HepG2 (cell line): ENCODE results near the gene HOXC10. TPM values are rescaled to one million over a fixed set of nuclear protein-coding genes. Genes with fewer than 3 reads are reported as not detected.
A peak's percentile ranks its signal among the peaks of the same experiment; 100 is the strongest.

ENCODE experiments used
- ATAC-seq: fragments of 200-7000 bp; cut with Tn5 transposase; 3 replicates; pipeline ENCODE4 v1.9.1; 2020; ENCODE audit warnings: mild to moderate bottlenecking, moderate library complexity
- BruUV-seq: library from RNA; stranded (reverse); fragments of 400-500 nt; replicated peaks from 2 replicates; lab custom pipeline; 2021; lab: Mats Ljungman, UMichigan
- CTCF ChIA-PET: fragments of 300-600 bp; formaldehyde crosslinking; extraction: SDS; loops from one replicate; lab custom pipeline; 2021; ENCODE audit warnings: low total read pairs, inconsistent platforms, low intra/inter-chr PET ratio; lab: Yijun Ruan, JAX
- POLR2A ChIA-PET: fragments of 350-600 bp; sonication (Branson Sonifier 250); formaldehyde crosslinking; loops from one replicate; lab custom pipeline; 2020; ENCODE audit warnings: antibody characterized with exemption, inconsistent platforms; lab: Yijun Ruan, JAX
- DNase-seq: peaks from one replicate; pipeline ENCODE4 v3.0.0-alpha.2; 2015; ENCODE audit warnings: low spot score
- FAIRE-seq: peaks from 3 replicates; lab custom pipeline; 2011; peaks lifted over from hg19 to GRCh38; lab: Jason Lieb, UNC
- H2AFZ ChIP-seq: one replicate; pipeline ENCODE4 v1.6.1; 2011; ENCODE audit warnings: low read length, inconsistent platforms
- H3K27ac ChIP-seq: fragments of 300-600 bp; 3 replicates; pipeline ENCODE4 v1.8.0; 2011; ENCODE audit warnings: mixed run types, mild to moderate bottlenecking, mixed read lengths, low read length, inconsistent platforms; ENCODE audit not compliant: insufficient read depth; ENCODE audit errors: extremely low read length
- H3K27me3 ChIP-seq, 2 experiments: fragments of 200-600 bp in 1 of 2; 2 replicates in 1 of 2; 3 replicates in 1 of 2; pipeline versions ENCODE4 v1.6.0 to v1.8.0; 2011; ENCODE audit warnings: low read length in 2 of 2, mild to moderate bottlenecking in 2 of 2, moderate library complexity in 2 of 2, inconsistent platforms in 1 of 2; ENCODE audit not compliant: insufficient read depth in 2 of 2, control insufficient read depth in 1 of 2
- H3K36me3 ChIP-seq, 2 experiments: fragments of 200-600 bp in 1 of 2; replicated peaks in 1 of 2; 2 replicates in 1 of 2; 3 replicates in 1 of 2; pipeline versions ENCODE4 v1.5.1 to v1.8.0; 2011; ENCODE audit warnings: low read length in 2 of 2, inconsistent platforms in 1 of 2; ENCODE audit not compliant: insufficient read depth in 2 of 2, control insufficient read depth in 1 of 2
- H3K4me1 ChIP-seq: 2 replicates; pipeline ENCODE4 v1.5.1; 2012; ENCODE audit warnings: low read length, inconsistent platforms; ENCODE audit not compliant: insufficient read depth
- H3K4me2 ChIP-seq: 2 replicates; pipeline ENCODE4 v1.6.0; 2011; ENCODE audit warnings: low read depth, low read length, inconsistent platforms
- H3K4me3 ChIP-seq, 3 experiments: fragments of 200-600 bp in 1 of 3; sonication (generic), shearing (Covaris generic) in 1 of 3; replicated peaks in 1 of 3; 2 replicates each; pipeline ENCODE4 v1.5.1; 2011 to 2016; ENCODE audit warnings: low read length in 3 of 3, inconsistent platforms in 2 of 3, low read depth in 2 of 3, mild to moderate bottlenecking in 2 of 3, control low read depth in 1 of 3, mixed read lengths in 1 of 3; ENCODE audit not compliant: insufficient read depth in 1 of 3
- H3K79me2 ChIP-seq: one replicate; pipeline ENCODE4 v1.6.1; 2011; ENCODE audit warnings: low read length, inconsistent platforms; ENCODE audit not compliant: insufficient read depth
- H3K9ac ChIP-seq: 2 replicates; pipeline ENCODE4 v1.6.0; 2011; ENCODE audit warnings: mild to moderate bottlenecking, low read depth, low read length, inconsistent platforms; ENCODE audit not compliant: insufficient read depth
- H3K9me3 ChIP-seq: 2 replicates; pipeline ENCODE4 v1.5.1; 2012; ENCODE audit warnings: mild to moderate bottlenecking, low read length
- H4K20me1 ChIP-seq: 2 replicates; pipeline ENCODE4 v1.6.0; 2011; ENCODE audit warnings: inconsistent platforms, mild to moderate bottlenecking, low read length, moderate library complexity; ENCODE audit not compliant: insufficient read depth
- HOXA7 ChIP-seq: sonication (generic); formaldehyde crosslinking; IDR thresholded peaks from 2 replicates; pipeline ENCODE4 v1.8.1; 2022; ENCODE audit warnings: mild to moderate bottlenecking, missing genetic modification reagents, moderate library complexity
- KLF13 ChIP-seq: sonication (generic); formaldehyde crosslinking; IDR thresholded peaks from 2 replicates; pipeline ENCODE4 v1.4.0; 2020; ENCODE audit warnings: mild to moderate bottlenecking, missing genetic modification reagents
- MIER2 ChIP-seq: IDR thresholded peaks from 2 replicates; pipeline ENCODE4 v1.6.1; 2016; ENCODE audit warnings: missing biosample characterization, missing genetic modification reagents
- NR3C1 ChIP-seq: sonication (generic); formaldehyde crosslinking; IDR thresholded peaks from 2 replicates; pipeline ENCODE4 v1.4.0; 2020; ENCODE audit warnings: missing genetic modification reagents
- POLR2G ChIP-seq: fragments of 200-400 bp; formaldehyde crosslinking; IDR thresholded peaks from 2 replicates; pipeline ENCODE4 v1.6.1; 2018; ENCODE audit warnings: mild to moderate bottlenecking, low read depth, low read length, moderate library complexity
- SOX13 ChIP-seq, 3 experiments: fragments of 450-650 bp in 1 of 3; sonication (generic) in 1 of 3; formaldehyde crosslinking in 1 of 3; IDR thresholded peaks in 2 of 3; conservative IDR thresholded peaks in 1 of 3; 2 replicates each; pipeline versions ENCODE4 v1.5.0 to v1.6.1; 2016 to 2020; ENCODE audit warnings: antibody characterized with exemption in 1 of 3, mild to moderate bottlenecking in 1 of 3, missing compliant biosample characterization in 1 of 3, missing genetic modification reagents in 1 of 3, moderate library complexity in 1 of 3
- ZNF737 ChIP-seq: sonication (generic); formaldehyde crosslinking; IDR thresholded peaks from 2 replicates; pipeline ENCODE4 v1.5.0; 2020; ENCODE audit warnings: missing genetic modification reagents, mild to moderate bottlenecking, borderline replicate concordance
- WGBS: methylation state at CpG from one replicate; pipeline ENCODE4 v1.1.6; 2017; ENCODE audit warnings: low lambda C conversion rate; 5-methylcytosine and 5-hydroxymethylcytosine counted together
- in situ Hi-C: cut with HindIII; loops from 2 replicates; pipeline ENCODE4 v1.10.0; 2017; ENCODE audit warnings: low pct_unique_long_range_greater_than_20kb; ENCODE audit not compliant: extremely low pct_ligation_motif_present
- intact Hi-C: fragments of 100-400 bp; cut with micrococcal nuclease; formaldehyde crosslinking; loops from one replicate; pipeline ENCODE4 v1.10.0; 2022; ENCODE audit not compliant: unreplicated experiment
- polyA plus RNA-seq, 8 experiments: library from polyadenylated mRNA; depleted of rRNA in 3 of 8; stranded (reverse) in 7 of 8; unstranded in 1 of 8; fragments of >200 nt; fragmentation: Illumina TruSeq in 4 of 8; extraction: Trizol in 4 of 8; gene quantifications; 2 replicates each; pipeline versions ENCODE4 v1.2.1 to v1.2.3, GENCODE V29; 2011 to 2016; ENCODE audit warnings: low read depth in 4 of 8, missing spikeins in 1 of 8, mixed read lengths in 1 of 8; ENCODE audit not compliant: insufficient read depth in 1 of 8
- total RNA-seq, 5 experiments: library from RNA; depleted of rRNA; stranded (reverse); fragments of >200 nt; fragmentation: Illumina TruSeq; extraction: Trizol; gene quantifications; 2 replicates each; pipeline ENCODE4 v1.2.3, GENCODE V29; 2016; ENCODE audit warnings: low read depth in 1 of 5
- TF ChIP-seq, protein P1 (sequence below): sonication (generic); formaldehyde crosslinking; IDR thresholded peaks from 2 replicates; pipeline ENCODE4 v1.4.0; 2020; ENCODE audit warnings: missing genetic modification reagents, borderline replicate concordance
- TF ChIP-seq, protein P2 (sequence below): sonication (generic); formaldehyde crosslinking; IDR thresholded peaks from 2 replicates; pipeline ENCODE4 v1.4.0; 2020; ENCODE audit warnings: missing genetic modification reagents

HOXC10 gene
- total and polyA plus RNA-seq, 2 of the 13 experiments (the other 11 are each of a cell fraction or from before 2014, with no cell fraction given) = not detected

DNA sequence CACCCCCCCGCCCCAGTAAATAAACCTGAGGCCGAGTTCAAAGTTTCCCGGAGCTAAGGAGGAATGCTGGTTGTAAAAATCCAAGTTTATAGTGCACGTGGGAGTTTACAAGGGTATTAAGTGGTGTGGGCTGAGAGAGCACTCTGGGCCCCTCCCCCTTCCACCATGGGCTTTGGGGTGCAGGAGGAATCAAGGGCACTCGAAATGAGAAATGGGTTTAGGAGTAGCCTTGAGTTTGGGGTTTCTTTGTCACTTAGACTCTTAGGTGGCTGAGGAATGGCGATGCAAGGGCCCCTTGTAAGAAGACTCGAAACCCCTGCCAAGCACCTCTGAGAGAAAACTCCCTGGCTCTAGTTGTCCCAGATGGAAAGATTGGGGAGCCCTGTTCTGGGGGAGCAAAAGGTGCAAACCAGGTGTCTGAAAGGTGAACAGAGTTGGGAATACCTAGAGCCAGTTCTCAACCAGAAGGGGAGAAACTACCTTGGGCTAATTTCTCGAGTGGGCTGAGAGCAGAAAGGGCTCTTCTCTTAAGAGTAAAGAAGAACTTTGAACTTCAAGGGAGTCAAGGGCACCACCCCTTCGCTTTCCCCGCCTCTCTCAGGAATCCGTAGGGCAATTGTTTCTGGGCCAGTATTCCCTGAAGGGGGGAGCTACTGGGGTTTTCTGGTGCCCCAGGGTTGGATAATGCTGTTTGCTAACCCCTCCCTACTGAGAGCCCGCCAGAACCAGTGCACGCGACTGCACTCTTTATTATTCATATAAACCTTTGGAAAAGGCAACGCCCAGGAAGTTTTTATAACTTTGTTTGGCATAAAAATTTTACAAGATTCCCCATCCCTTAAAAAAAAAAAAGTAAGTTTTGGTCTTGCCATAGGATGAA is 6.2 kb upstream of the HOXC10 start:
- ChIA-PET CTCF (no interaction called here), POLR2A (interaction anchor here (1.2 to 1.5 kb wide), 2 partner anchors 10 to 180 kb away, joined by 3 to 5 read pairs; no protein-coding TSS in a partner anchor)
- Histone ChIP-seq H3K4me3 (peak overlapping the region in 2 of 3 experiments; percentile 47 to 68; a peak in 2 of 6 replicates), H3K4me1 (peaks cover 42% of the 10 kb centered on the region), H3K27me3 (peaks cover 5 to 88% of the 10 kb centered on the region in 2 experiments), H3K9me3 (no peaks in the 10 kb centered on the region), H3K36me3 (no peaks in the 10 kb centered on the region), H3K4me2 (peak overlapping the region; percentile 92), H3K9ac (no peak overlapping the region), H3K27ac (no peak overlapping the region), H4K20me1 (no peaks in the 10 kb centered on the region), H3K79me2 (no peaks in the 10 kb centered on the region), H2AFZ (no peak overlapping the region)
- WGBS = 16% methylated on average over 12 of the region's 15 CpGs
- DNase-seq = peak; percentile 14
- no TSS peak for BruUV-seq
- FAIRE-seq = no peak
- TF ChIP-seq SOX13 (IDR thresholded peaks at IDR 0.05) (no peak), SOX13 (CRISPR knock-in tag; conservative IDR thresholded peaks at IDR 0.05 in 1 of 2, IDR thresholded peaks at IDR 0.05 in 1 of 2) (peak in 1 of 2 experiments; percentile 13; a peak in 1 of 4 replicates), ZNF737 (CRISPR knock-in tag) (no peak), NR3C1 (CRISPR knock-in tag) (no peak), KLF13 (CRISPR knock-in tag) (no peak), HOXA7 (CRISPR knock-in tag) (no peak), MIER2 (no peak), POLR2G (no peak)
- TF ChIP-seq, protein P1, sequence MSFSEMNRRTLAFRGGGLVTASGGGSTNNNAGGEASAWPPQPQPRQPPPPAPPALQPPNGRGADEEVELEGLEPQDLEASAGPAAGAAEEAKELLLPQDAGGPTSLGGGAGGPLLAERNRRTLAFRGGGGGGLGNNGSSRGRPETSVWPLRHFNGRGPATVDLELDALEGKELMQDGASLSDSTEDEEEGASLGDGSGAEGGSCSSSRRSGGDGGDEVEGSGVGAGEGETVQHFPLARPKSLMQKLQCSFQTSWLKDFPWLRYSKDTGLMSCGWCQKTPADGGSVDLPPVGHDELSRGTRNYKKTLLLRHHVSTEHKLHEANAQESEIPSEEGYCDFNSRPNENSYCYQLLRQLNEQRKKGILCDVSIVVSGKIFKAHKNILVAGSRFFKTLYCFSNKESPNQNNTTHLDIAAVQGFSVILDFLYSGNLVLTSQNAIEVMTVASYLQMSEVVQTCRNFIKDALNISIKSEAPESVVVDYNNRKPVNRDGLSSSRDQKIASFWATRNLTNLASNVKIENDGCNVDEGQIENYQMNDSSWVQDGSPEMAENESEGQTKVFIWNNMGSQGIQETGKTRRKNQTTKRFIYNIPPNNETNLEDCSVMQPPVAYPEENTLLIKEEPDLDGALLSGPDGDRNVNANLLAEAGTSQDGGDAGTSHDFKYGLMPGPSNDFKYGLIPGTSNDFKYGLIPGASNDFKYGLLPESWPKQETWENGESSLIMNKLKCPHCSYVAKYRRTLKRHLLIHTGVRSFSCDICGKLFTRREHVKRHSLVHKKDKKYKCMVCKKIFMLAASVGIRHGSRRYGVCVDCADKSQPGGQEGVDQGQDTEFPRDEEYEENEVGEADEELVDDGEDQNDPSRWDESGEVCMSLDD (CRISPR knock-in tag) = peak; percentile 58; the same call in 1 of the 2 replicates
- TF ChIP-seq, protein P2, sequence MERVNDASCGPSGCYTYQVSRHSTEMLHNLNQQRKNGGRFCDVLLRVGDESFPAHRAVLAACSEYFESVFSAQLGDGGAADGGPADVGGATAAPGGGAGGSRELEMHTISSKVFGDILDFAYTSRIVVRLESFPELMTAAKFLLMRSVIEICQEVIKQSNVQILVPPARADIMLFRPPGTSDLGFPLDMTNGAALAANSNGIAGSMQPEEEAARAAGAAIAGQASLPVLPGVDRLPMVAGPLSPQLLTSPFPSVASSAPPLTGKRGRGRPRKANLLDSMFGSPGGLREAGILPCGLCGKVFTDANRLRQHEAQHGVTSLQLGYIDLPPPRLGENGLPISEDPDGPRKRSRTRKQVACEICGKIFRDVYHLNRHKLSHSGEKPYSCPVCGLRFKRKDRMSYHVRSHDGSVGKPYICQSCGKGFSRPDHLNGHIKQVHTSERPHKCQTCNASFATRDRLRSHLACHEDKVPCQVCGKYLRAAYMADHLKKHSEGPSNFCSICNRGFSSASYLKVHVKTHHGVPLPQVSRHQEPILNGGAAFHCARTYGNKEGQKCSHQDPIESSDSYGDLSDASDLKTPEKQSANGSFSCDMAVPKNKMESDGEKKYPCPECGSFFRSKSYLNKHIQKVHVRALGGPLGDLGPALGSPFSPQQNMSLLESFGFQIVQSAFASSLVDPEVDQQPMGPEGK (CRISPR knock-in tag) = 0 out of 2 replicates have a peak, but pooled peaks have one; percentile 23
- intact Hi-C loops (no loop called here), in situ Hi-C loops (no loop called here)
- ATAC-seq = no peak
